Middle frontal gyrus (tissue), 1 donor: ENCODE results near the gene AMACR.

ENCODE experiments used
- DNase-seq: peaks from one replicate; pipeline ENCODE4 v3.0.0-alpha.2; 2015; ENCODE audit warnings: low spot score; ENCODE audit errors: extremely low spot score

AMACR gene

DNA sequence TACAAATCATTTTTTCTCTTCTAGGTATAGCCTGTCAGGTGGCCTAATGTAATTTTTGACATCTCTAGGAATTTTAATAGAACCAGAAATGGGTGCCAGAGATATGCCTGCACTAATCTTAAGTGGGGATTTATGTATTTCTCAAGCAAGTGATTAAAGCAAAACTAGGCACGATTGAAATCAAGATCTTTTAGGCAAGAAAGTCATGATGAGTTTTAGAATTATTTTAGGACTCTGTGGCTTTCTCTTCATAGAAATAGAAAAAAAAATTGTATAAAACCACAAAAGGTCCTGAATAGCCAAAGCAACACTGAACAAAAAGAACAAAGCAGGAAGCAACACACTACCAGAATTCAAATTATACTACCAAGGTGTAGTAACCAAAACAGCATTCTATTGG, 952 bp upstream of the AMACR start:
- DNase-seq, result no peak

DNA sequence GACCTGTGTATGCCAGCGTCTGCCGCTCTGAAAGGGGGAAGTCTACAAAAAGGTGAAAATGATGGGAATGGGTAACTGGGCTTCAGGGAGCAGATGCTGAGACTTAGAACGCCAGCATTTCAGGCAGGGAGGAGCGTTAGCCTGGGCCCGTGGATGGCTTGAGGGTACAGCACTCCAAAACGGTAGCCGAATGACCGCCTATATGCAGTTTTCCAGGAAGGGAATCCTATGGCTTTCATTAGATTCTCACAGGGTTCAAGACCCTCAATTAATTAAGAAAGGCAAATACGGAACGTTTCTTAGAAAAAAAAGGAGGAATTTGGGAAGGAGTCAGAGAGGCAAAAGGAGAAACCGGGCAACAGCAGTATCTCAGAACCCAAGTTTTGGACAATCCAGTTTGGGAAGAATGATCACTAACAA, 639 bp downstream of the AMACR start:
- no peak for DNase-seq

- DNase-seq, result no peak
These were observed 2.2 kb downstream of the AMACR start for GRCh38 chr5:34005681-34006080.

- DNase-seq, result no peak
These were observed 2.6 kb downstream of the AMACR start for GRCh38 chr5:34005211-34005610.

- no peak for DNase-seq
These were observed 3.9 kb downstream of the AMACR start for GRCh38 chr5:34003941-34004340.

GRCh38 chr5:34002629-34003328, 5.1 kb downstream of the AMACR start:
- DNase-seq, result no peak

- peak; percentile 29 for DNase-seq
These were observed 6.5 kb downstream of the AMACR start for GRCh38 chr5:34001241-34001841.

GRCh38 chr5:33999978-34000377, 7.9 kb downstream of the AMACR start:
- DNase-seq, result no peak

DNA sequence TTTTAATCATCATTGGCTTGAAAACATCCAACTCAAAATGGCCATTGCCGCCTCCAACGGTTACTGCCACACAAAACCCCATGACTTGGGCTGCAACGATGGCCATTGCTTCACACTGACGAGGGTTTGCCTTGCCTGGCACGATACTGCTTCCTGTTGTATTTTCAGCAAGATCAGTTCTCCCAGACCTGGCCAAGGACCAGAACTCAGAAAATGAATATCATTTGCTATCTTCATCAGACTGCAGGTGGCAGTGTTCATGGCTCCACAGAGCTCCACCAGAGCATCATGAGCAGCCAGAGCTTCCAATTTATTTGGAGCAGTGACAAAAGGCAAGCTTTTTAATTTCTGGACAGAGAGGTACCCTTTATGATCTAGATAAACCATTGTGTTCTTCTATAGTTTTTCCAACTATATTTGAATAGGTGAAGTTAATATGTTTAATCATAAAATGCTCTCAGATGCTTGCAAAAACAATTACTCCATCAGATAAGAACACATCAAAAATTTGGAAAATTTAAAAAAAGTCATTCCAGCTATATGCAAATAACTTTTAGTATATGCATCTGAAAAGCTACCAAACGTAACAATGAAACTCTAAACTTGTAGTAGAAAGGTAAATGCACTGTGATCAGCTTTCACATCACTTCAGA, 10.4 kb downstream of the AMACR start:
- DNase-seq, result peak; percentile 69

DNA sequence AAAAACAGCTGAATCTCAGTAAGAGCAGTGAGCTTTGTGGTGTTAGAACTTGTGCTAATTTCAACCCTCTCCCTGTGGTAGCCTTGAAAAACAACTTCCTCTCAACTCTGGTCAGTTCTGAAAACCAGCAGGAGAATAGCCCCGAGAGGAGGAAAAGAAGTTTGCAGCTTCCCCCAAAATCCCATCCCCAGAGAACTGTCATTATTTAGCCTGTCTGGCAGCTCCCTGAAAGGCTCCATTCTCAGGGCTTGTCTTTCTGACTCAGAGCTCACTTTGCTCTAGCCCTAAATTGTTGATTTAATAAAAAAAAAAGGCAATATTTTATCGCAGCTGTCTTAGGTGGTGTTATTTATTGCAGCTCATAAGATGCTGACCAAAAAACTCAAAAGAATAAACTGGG, 12.0 kb downstream of the AMACR start:
- DNase-seq, result no peak

GRCh38 chr5:33994845-33995244, 13.0 kb downstream of the AMACR start:
- DNase-seq, result no peak

DNA sequence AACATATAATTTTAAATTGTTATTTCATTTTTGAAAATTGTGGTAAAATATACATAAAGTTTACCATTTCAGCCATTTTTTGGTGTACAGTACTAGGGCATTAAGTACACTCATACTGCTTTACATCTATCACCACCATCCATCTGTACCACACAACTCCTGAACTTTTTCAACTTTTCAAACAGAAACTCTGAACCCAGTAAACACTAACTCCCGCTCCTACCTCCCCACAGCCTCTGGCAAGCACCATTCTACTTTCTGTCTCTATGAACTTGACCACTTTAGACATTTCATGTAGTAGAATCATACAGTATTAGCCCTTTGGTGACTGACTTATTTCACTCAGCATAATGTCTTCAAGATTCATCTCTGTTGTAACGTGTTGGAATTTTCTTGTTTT, 15.0 kb downstream of the AMACR start:
- DNase-seq, result no peak

GRCh38 chr5:33985447-33985846, 22.4 kb downstream of the AMACR start:
- no peak for DNase-seq

DNA sequence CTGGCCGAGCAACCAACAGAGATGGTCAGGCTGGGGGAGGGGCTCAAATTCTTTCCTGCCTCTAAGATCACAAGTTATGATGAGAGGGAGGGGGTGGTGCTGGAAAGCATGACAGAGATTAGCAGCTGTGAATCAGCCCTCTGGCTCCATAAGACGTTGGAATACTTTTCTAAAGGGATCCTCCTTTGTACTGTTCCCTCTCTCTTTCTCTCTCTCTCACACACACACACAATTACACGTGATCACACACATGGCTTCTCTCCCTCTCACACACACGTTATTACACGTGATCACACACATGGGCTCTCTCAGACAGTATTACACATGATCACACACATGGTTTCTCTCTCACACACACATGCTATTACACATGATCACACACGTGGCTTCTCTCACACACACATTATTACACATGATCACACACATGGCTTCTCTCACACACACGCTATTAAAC, 23.2 kb downstream of the AMACR start, which contains the start of gene SLC45A2:
SLC45A2 (minus strand) TSS at position 23 of the 454 bp plus-strand sequence. CDS start 110 bp downstream, outside the sequence.
- DNase-seq, result no peak

DNA sequence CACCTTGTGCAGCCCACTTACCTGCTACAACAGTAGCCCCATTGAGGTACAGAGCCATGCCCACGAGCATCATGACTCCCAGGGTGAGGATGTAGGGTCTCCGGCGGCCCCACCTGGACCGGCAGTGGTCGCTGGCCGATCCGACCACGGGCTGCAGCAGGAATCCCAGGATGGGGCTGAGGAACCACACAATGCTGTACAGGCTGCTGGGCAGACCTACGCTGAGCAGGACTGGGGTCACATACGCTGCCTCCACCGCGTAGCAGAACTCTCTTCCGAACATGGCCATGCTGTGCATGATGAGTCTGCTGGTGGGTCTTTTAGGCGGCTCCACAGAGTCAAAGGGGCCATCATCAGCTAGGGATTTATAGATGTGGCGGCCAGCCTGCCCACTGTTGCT, 23.7 kb downstream of the AMACR start:
- no peak for DNase-seq

DNA sequence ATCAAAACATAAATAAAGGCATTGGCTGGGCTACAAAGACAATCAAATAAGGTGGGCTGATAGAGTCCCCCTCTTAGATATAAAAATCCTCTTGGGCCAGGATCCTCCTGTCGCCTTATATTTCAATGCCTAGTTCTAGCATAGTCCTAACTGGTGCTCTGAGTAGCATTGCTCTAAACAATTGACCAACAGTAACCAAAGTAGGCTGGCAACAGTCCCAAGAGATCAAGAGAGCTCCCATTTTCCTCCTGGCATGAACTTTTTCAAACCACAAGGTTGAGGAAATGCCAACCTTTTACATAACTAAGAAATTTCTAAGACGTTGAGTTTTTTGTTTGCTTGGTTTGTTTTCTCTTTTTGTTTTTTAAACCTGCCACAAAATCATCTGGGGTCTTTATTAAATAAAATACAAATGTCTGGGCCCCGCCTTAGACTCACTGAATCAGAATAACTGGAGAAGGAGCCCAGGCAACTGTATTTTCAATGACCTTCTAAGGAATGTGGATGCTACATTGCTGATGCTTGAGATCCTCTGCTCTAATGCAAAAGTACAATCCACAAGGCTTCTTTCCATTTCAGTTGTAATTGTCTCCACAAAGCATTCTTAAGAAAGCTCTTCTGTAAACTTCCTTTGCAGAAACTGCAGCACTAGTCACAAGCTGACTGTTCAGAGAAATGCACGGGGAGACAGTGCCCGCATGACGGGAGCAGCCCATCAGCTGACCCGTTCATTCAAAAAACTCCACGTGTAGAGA, 26.3 kb downstream of the AMACR start:
- no peak for DNase-seq

GRCh38 chr5:33980030-33980429, 27.8 kb downstream of the AMACR start:
- no peak for DNase-seq

DNA sequence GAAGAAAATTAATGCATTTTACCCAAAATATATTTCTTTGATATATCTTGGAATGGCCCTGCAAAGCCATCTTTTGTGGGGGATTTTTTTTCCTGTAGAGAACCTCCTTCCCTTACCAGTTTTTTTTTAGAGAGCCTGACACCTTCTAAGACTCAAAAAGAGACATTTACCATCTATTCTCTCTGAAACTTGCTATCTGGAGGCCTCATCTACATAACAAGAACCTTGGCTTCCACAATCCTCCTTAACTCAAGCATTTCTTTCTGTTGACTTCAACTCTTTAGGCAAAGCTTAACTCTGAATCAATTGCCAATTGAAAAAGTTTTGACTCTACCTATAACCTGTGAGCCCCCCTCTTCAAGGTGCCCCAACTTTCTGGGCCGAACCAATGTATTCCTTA, 29.5 kb downstream of the AMACR start:
- no peak for DNase-seq

- no peak for DNase-seq
These were observed 31.5 kb downstream of the AMACR start for GRCh38 chr5:33976307-33976706.

GRCh38 chr5:33975852-33976251, 32.0 kb downstream of the AMACR start:
- no peak for DNase-seq

DNA sequence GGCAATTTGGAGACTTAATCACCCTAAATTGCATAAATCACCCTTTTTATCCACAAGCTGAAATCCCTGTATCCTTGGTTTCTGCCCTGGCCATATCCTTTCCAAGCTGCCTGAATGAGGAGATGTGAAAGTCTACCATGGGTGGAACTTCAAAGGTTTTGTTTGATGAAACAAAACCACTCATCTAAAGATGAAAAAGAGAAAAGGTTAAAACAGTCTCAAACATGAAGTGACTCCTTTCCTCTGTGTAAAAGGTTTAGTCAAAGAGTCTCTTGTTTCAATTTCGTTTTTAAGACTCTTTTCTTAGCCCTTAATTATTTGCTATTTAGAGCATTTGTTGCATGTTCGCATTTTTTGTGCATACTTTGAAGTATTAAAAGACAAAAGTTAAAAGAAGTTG, 34.6 kb downstream of the AMACR start:
- DNase-seq, result no peak
